ENCODE results near the gene GSPT1. TPM values are rescaled to one million over a fixed set of nuclear protein-coding genes. Genes with fewer than 3 reads are reported as not detected.

GSPT1 gene
- total and polyA plus RNA-seq, 9 of the 15 experiments (the other 6 are each of a cell fraction or from before 2014, with no cell fraction given) = 63.8 to 269 (median 148) TPM

GRCh38 chr16:11835891-11836649 lies 79.7 kb downstream of the GSPT1 start (continued):
- TF ChIP-seq ZBTB26 (CRISPR knock-in tag; IDR thresholded peaks at IDR 0.05) (0 out of 2 replicates have a peak, but pooled peaks have one; percentile 26), KAT7 (CRISPR knock-in tag; IDR thresholded peaks at IDR 0.05; ENCODE audit: borderline replicate concordance) (no peak), ZFX (CRISPR knock-in tag; IDR thresholded peaks at IDR 0.05) (no peak), TCF3 (CRISPR knock-in tag; IDR thresholded peaks at IDR 0.05) (peak; percentile 60), POU5F1 (IDR thresholded peaks at IDR 0.05; ENCODE audit: borderline replicate concordance, low read depth, low read length, partially characterized antibody) (no peak), PRPF4 (IDR thresholded peaks at IDR 0.05; ENCODE audit: insufficient read depth, low read depth, low read length, poor library complexity, severe bottlenecking) (no peak), SMAD3 (CRISPR knock-in tag; conservative IDR thresholded peaks at IDR 0.05) (no peak), PBX2 (CRISPR knock-in tag; IDR thresholded peaks at IDR 0.05; ENCODE audit: low read depth) (no peak), PBX2 (tag; conservative IDR thresholded peaks at IDR 0.05; ENCODE audit: low read depth) (peak; percentile 51), ZKSCAN8 (CRISPR knock-in tag; IDR thresholded peaks at IDR 0.05) (no peak), HSF4 (CRISPR knock-in tag; IDR thresholded peaks at IDR 0.05; ENCODE audit: borderline replicate concordance) (no peak), ZZZ3 (IDR thresholded peaks at IDR 0.05) (no peak), MAFK (IDR thresholded peaks at IDR 0.05; ENCODE audit: low read length) (no peak), MECOM (CRISPR knock-in tag; IDR thresholded peaks at IDR 0.05) (no peak), ATF3 (IDR thresholded peaks at IDR 0.05) (no peak), ATF3 (CRISPR knock-in tag; conservative IDR thresholded peaks at IDR 0.05) (no peak), HNRNPK (IDR thresholded peaks at IDR 0.05; ENCODE audit: low read depth, low read length, poor library complexity, severe bottlenecking) (no peak), CEBPG (CRISPR knock-in tag; IDR thresholded peaks at IDR 0.05) (no peak), CEBPG (tag; conservative IDR thresholded peaks at IDR 0.05 in 1 of 2, IDR thresholded peaks at IDR 0.05 in 1 of 2) (no peak), TCF7L2 (IDR thresholded peaks at IDR 0.05; ENCODE audit: low read depth, low read length) (no peak), SMARCC2 (IDR thresholded peaks at IDR 0.05; ENCODE audit: low read depth) (no peak), ATF1 (CRISPR knock-in tag; IDR thresholded peaks at IDR 0.05) (no peak), ATF1 (tag; IDR thresholded peaks at IDR 0.05) (no peak), ZNF3 (CRISPR knock-in tag; IDR thresholded peaks at IDR 0.05) (no peak), ZNF695 (CRISPR knock-in tag; IDR thresholded peaks at IDR 0.05) (no peak), GABPB2 (CRISPR knock-in tag; conservative IDR thresholded peaks at IDR 0.05) (no peak)

Measured in K562 (cell line).